GM18519 (cell line): ENCODE measurements around the gene TAP2.

Experiments
- ATAC-seq: cut with Tn5 transposase; IDR thresholded peaks from one replicate; pipeline ENCODE4 v1.9.1; 2021; ENCODE audit warnings: mild to moderate bottlenecking, moderate library complexity; ENCODE audit not compliant: unreplicated experiment, low FRiP score

TAP2 gene

GRCh38 chr6:32796848-32797776 is 41.4 kb downstream of the TAP2 start:
- ATAC-seq = no peak

GRCh38 chr6:32794510-32794909 is 44.0 kb downstream of the TAP2 start:
- ATAC-seq = no peak

GRCh38 chr6:32792901-32793435 is 45.6 kb downstream of the TAP2 start:
- ATAC-seq = no peak

- ATAC-seq = no peak
Observed at GRCh38 chr6:32790306-32790705, 48.2 kb downstream of the TAP2 start.
